Inflammatory macrophage treated with lipopolysaccharide for 1 hour (primary cell): Measurements from ENCODE around the gene PCYOX1L.

Source experiments
- DNase-seq, 2 donors: peaks; one replicate each; pipeline ENCODE4 v3.0.0-alpha.2; 2020 to 2022

PCYOX1L gene

GRCh38 chr5:149409268-149409948 is 51.6 kb downstream of the PCYOX1L start:
- no peak for DNase-seq

GRCh38 chr5:149410071-149410470 is 52.2 kb downstream of the PCYOX1L start:
- no peak for DNase-seq

GRCh38 chr5:149410721-149411432 is 53.0 kb downstream of the PCYOX1L start:
- no peak for DNase-seq

- DNase-seq, result no peak
These were observed 54.1 kb downstream of the PCYOX1L start for GRCh38 chr5:149411738-149412519.

GRCh38 chr5:149412783-149413476 is 55.1 kb downstream of the PCYOX1L start:
- no peak for DNase-seq

- no peak for DNase-seq
These were observed 55.8 kb downstream of the PCYOX1L start for GRCh38 chr5:149413477-149414210.

GRCh38 chr5:149414405-149415065 is 56.7 kb downstream of the PCYOX1L start:
- no peak for DNase-seq

GRCh38 chr5:149415066-149415967 is 57.5 kb downstream of the PCYOX1L start:
- no peak for DNase-seq

- DNase-seq, result no peak
These were observed 59.3 kb downstream of the PCYOX1L start for GRCh38 chr5:149416987-149417710.

- DNase-seq, result no peak
These were observed 60.0 kb downstream of the PCYOX1L start for GRCh38 chr5:149417711-149418368.

GRCh38 chr5:149418910-149419531 is 61.2 kb downstream of the PCYOX1L start:
- no peak for DNase-seq
